ENCODE results near the gene REXO1. TPM values are rescaled to one million over a fixed set of nuclear protein-coding genes. Genes with fewer than 3 reads are reported as not detected.

REXO1 gene
- total and polyA plus RNA-seq, 2 of the 13 experiments (the other 11 are each of a cell fraction or from before 2014, with no cell fraction given), result 5.0 to 11.2 TPM

- TF ChIP-seq RBFOX2 (IDR thresholded peaks at IDR 0.05; ENCODE audit: low read depth, low read length), result peak; percentile 71; the same call in 1 of the 2 replicates
- 0 out of 2 replicates have a peak, but pooled peaks have one; percentile 11 for TF ChIP-seq CHCHD3 (CRISPR knock-in tag; IDR thresholded peaks at IDR 0.05)
- TF ChIP-seq KDM5B (CRISPR knock-in tag; IDR thresholded peaks at IDR 0.05; ENCODE audit: borderline replicate concordance), result peak; percentile 63; the same call in 1 of the 2 replicates
- peak; percentile 43 for TF ChIP-seq ZFY (CRISPR knock-in tag; IDR thresholded peaks at IDR 0.05)
- 0 out of 2 replicates have a peak, but pooled peaks have one; percentile 54 for TF ChIP-seq EEA1 (CRISPR knock-in tag; IDR thresholded peaks at IDR 0.05; ENCODE audit: borderline replicate concordance)
These were observed 36.5 kb upstream of the REXO1 start (continued) for GRCh38 chr19:1884719-1885334.

DNA sequence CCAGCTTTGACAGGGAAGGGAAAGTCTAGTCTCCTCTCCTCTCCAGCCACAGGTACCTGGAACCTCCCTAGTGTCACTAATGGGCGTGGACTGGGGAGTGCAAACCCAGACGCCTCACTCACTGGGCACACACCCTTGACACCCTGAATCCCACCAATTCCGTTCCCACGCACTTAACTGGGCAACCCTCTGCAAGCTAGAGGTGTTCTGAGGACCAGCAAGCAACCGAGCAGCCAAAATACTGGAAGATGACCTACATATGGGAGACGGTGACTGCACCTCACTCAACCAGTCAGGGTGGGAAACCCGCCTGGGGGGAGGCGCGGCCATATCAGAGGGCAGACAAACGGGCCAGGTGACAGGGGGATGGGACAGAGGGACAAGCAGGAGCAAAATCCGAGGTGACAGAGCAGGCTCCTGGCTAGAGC, 36.0 kb upstream of the REXO1 start:
- TF ChIP-seq AFF4 (CRISPR knock-in tag; IDR thresholded peaks at IDR 0.05) (no peak), KMT2B (CRISPR knock-in tag; IDR thresholded peaks at IDR 0.05) (0 out of 2 replicates have a peak, but pooled peaks have one; percentile 6), SIN3A (IDR thresholded peaks at IDR 0.05; ENCODE audit: borderline replicate concordance, low read depth, low read length) (peak; percentile 16; the same call in 1 of the 2 replicates), ZNF574 (CRISPR knock-in tag; IDR thresholded peaks at IDR 0.05) (0 out of 2 replicates have a peak, but pooled peaks have one; percentile 11), EHMT2 (IDR thresholded peaks at IDR 0.05; ENCODE audit: borderline replicate concordance, low read depth, low read length) (no peak)
- in situ Hi-C loops (cut with HindIII; ENCODE audit: extremely low pct_ligation_motif_present, low pct_unique_long_range_greater_than_20kb), result no loop called here
- peaks cover 50% of the 10 kb centered on the region for H3K4me1 ChIP-seq (ENCODE audit: insufficient read depth, low read length)
- no peaks in the 10 kb centered on the region for H3K9me3 ChIP-seq (ENCODE audit: low read length)
- H2AFZ ChIP-seq (ENCODE audit: low read length), result no peak overlapping the region
- H3K4me2 ChIP-seq (ENCODE audit: low read depth, low read length), result peak overlapping the region; percentile 91
- peaks cover 0 to 3% of the 10 kb centered on the region in 2 experiments; a peak in 1 of 5 replicates for H3K36me3 ChIP-seq (replicated peaks in 1 of 2; ENCODE audit: control insufficient read depth in 1 of 2, insufficient read depth in 2 of 2, low read length in 2 of 2)
- DNase-seq (ENCODE audit: low spot score) (no peak), FAIRE-seq (no peak), ATAC-seq (peak; percentile 21; the same call in 2 of the 3 replicates)
- WGBS (ENCODE audit: low lambda C conversion rate), result 4% methylated on average over 11 of the region's 11 CpGs
- no TSS peak for BruUV-seq (replicated peaks)
- POLR2A ChIA-PET, result interaction anchor here (1.1 kb wide), 1 partner anchor 18 kb away, joined by 5 read pairs; no protein-coding TSS in a partner anchor
- no peaks in the 10 kb centered on the region for H3K27me3 ChIP-seq (ENCODE audit: control insufficient read depth in 1 of 2, insufficient read depth in 2 of 2, low read length in 2 of 2)
- peak overlapping the region; percentile 77 to 99 (median 89) for H3K4me3 ChIP-seq (replicated peaks in 1 of 3; ENCODE audit: insufficient read depth in 1 of 3, low read depth in 2 of 3, low read length in 3 of 3)
- H3K9ac ChIP-seq (ENCODE audit: insufficient read depth, low read depth, low read length), result peak overlapping the region; percentile 90
- peaks cover 32% of the 10 kb centered on the region for H3K79me2 ChIP-seq (ENCODE audit: insufficient read depth, low read length)
- intact Hi-C loops (cut with micrococcal nuclease; ENCODE audit: unreplicated experiment), result no loop called here
- CTCF ChIA-PET (ENCODE audit: low intra/inter-chr PET ratio, low total read pairs), result no interaction called here
- H3K27ac ChIP-seq (ENCODE audit: extremely low read length, insufficient read depth, low read length), result peak overlapping the region; percentile 63
- peaks cover 16% of the 10 kb centered on the region for H4K20me1 ChIP-seq (ENCODE audit: insufficient read depth, low read length)

Measured in HepG2 (cell line).